SK-N-SH treated with all-trans-retinoic acid at 6 μM for 48 hours (cell line): ENCODE results near the gene IRS2.

ENCODE experiments used
- ARNTL ChIP-seq: fragments of 450-650 bp; formaldehyde crosslinking; IDR thresholded peaks from 2 replicates; pipeline ENCODE4 v1.5.0; 2020; ENCODE audit warnings: low read depth, mild to moderate bottlenecking, moderate library complexity, borderline replicate concordance
- BACH2 ChIP-seq: fragments of 250-450 bp; sonication (Bioruptor Pico); IDR thresholded peaks from 2 replicates; pipeline ENCODE4 v1.9.0; 2021; ENCODE audit warnings: mild to moderate bottlenecking, borderline replicate concordance
- ESRRG ChIP-seq: fragments of 250-450 bp; sonication (Bioruptor Pico); IDR thresholded peaks from 2 replicates; pipeline ENCODE4 v1.6.1; 2021; ENCODE audit warnings: mild to moderate bottlenecking
- PPARA ChIP-seq: fragments of 250-450 bp; sonication (Bioruptor Pico); IDR thresholded peaks from 2 replicates; pipeline ENCODE4 v1.5.0; 2020; ENCODE audit warnings: mild to moderate bottlenecking, borderline replicate concordance
- TCF4 ChIP-seq: fragments of 250-450 bp; sonication (Bioruptor Pico); IDR thresholded peaks from 2 replicates; pipeline ENCODE4 v1.8.0; 2021; ENCODE audit warnings: mild to moderate bottlenecking, moderate library complexity, borderline replicate concordance
- ZFP30 ChIP-seq: fragments of 450-650 bp; formaldehyde crosslinking; IDR thresholded peaks from 2 replicates; pipeline ENCODE4 v1.5.0; 2022; ENCODE audit warnings: mild to moderate bottlenecking, moderate library complexity
- ZNF8 ChIP-seq: fragments of 450-650 bp; formaldehyde crosslinking; IDR thresholded peaks from 2 replicates; pipeline ENCODE4 v1.5.0; 2020; ENCODE audit warnings: mild to moderate bottlenecking, moderate library complexity

DNA sequence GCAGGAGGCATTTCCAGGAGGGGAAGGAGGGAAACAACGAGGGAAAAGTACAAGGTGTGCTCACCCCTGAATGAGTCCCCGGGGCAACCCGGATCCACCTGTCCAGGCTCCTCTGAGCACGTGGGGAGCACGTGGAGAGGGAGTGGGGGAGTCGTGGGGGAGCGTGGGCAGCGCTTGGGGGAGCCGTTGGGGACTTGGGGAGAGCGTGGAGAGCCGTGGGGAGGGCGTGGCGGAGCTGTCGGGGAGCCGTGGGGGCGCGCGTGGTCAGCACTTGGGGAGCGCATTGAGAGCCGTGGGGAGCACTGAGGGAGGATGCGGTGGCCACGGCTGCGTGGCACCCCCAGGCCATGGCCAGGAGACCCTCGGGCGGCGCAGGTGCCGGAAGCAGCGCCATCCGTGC lies 52.8 kb downstream of the IRS2 start:
- TF ChIP-seq ARNTL (CRISPR knock-in tag) (no peak), PPARA (CRISPR knock-in tag) (no peak), ZFP30 (CRISPR knock-in tag) (no peak), ZNF8 (CRISPR knock-in tag) (no peak), TCF4 (CRISPR knock-in tag) (no peak), BACH2 (CRISPR knock-in tag) (no peak), ESRRG (CRISPR knock-in tag) (no peak)
